ENCODE data around the gene PTGS2. TPM values are rescaled to one million over a fixed set of nuclear protein-coding genes. Genes with fewer than 3 reads are reported as not detected.

The PTGS2 gene
- polyA plus RNA-seq, 1 of the 3 experiments (the other 2 are of a cell fraction) = 6.3 TPM

- H3K27ac ChIP-seq (ENCODE audit: low read depth in 2 of 2, low read length in 1 of 2) = no peak overlapping the region
- no peaks in the 10 kb centered on the region for H4K20me1 ChIP-seq (ENCODE audit: insufficient read depth)
- H2AFZ ChIP-seq (ENCODE audit: low read depth) = no peak overlapping the region
- H3K9me3 ChIP-seq = no peaks in the 10 kb centered on the region
- H3K36me3 ChIP-seq (replicated peaks in 1 of 2; ENCODE audit: control insufficient read depth in 1 of 2, insufficient read depth in 2 of 2, low read length in 1 of 2) = no peaks in the 10 kb centered on the region
- no peaks in the 10 kb centered on the region for H3K79me2 ChIP-seq (ENCODE audit: insufficient read depth)
- H3K4me3 ChIP-seq (ENCODE audit: low read depth in 2 of 2, low read length in 1 of 2) = no peak overlapping the region
- no peak for DNase-seq
- ChIA-PET CTCF (no interaction called here), POLR2A (no interaction called here)
- H3F3A ChIP-seq (replicated peaks; ENCODE audit: insufficient read depth) = no peaks in the 10 kb centered on the region
- H3K9ac ChIP-seq = no peak overlapping the region
- no peak overlapping the region for H3K4me2 ChIP-seq
- H3K9me2 ChIP-seq = no peaks in the 10 kb centered on the region
- no peak for TF ChIP-seq CHD2 (IDR thresholded peaks at IDR 0.05; ENCODE audit: low read length, partially characterized antibody)
- no peak for TF ChIP-seq EZH2phosphoT487 (IDR thresholded peaks at IDR 0.05; ENCODE audit: borderline replicate concordance, low read depth)
- TF ChIP-seq IRF3 (IDR thresholded peaks at IDR 0.05; ENCODE audit: low read depth, low read length) = no peak
- no peak for TF ChIP-seq USF2 (IDR thresholded peaks at IDR 0.05; ENCODE audit: borderline replicate concordance, low read depth, low read length)
- no peak for TF ChIP-seq GABPA (IDR thresholded peaks at IDR 0.05; ENCODE audit: low read depth)
- no peak for TF ChIP-seq TCF12 (IDR thresholded peaks at IDR 0.05)
- TF ChIP-seq RFX5 (IDR thresholded peaks at IDR 0.05; ENCODE audit: low read length) = no peak
- no peak for TF ChIP-seq MXI1 (IDR thresholded peaks at IDR 0.05; ENCODE audit: low read depth, low read length)
- TF ChIP-seq TEAD4 (IDR thresholded peaks at IDR 0.05; ENCODE audit: borderline replicate concordance, insufficient read depth) = no peak
- no peak for TF ChIP-seq FOXJ3 (CRISPR knock-in tag; IDR thresholded peaks at IDR 0.05)
- WGBS (ENCODE audit: low lambda C conversion rate) = 23% methylated on average over 2 of the region's 2 CpGs
- H3K27me3 ChIP-seq (ENCODE audit: insufficient read depth) = no peaks in the 10 kb centered on the region
- no peaks in the 10 kb centered on the region for H3K4me1 ChIP-seq (ENCODE audit: control insufficient read depth in 1 of 2, insufficient read depth in 2 of 2, low read depth in 1 of 2, low read length in 1 of 2)
These were observed 22.7 kb downstream of the PTGS2 start for GRCh38 chr1:186657481-186657880.

- Histone ChIP-seq H3K79me2 (ENCODE audit: insufficient read depth) (no peaks in the 10 kb centered on the region), H3K4me1 (ENCODE audit: control insufficient read depth in 1 of 2, insufficient read depth in 2 of 2, low read depth in 1 of 2, low read length in 1 of 2) (no peaks in the 10 kb centered on the region), H3K4me3 (ENCODE audit: low read depth in 2 of 2, low read length in 1 of 2) (no peak overlapping the region), H3F3A (replicated peaks; ENCODE audit: insufficient read depth) (no peaks in the 10 kb centered on the region), H3K4me2 (no peak overlapping the region), H4K20me1 (ENCODE audit: insufficient read depth) (no peaks in the 10 kb centered on the region), H3K36me3 (replicated peaks in 1 of 2; ENCODE audit: control insufficient read depth in 1 of 2, insufficient read depth in 2 of 2, low read length in 1 of 2) (no peaks in the 10 kb centered on the region), H3K9me2 (no peaks in the 10 kb centered on the region), H3K9me3 (no peaks in the 10 kb centered on the region), H3K9ac (no peak overlapping the region), H2AFZ (ENCODE audit: low read depth) (peak overlapping the region; percentile 27; the same call in 1 of the 2 replicates), H3K27ac (ENCODE audit: low read depth in 2 of 2, low read length in 1 of 2) (no peak overlapping the region), H3K27me3 (ENCODE audit: insufficient read depth) (no peaks in the 10 kb centered on the region)
- WGBS (ENCODE audit: low lambda C conversion rate) = 45% methylated on average over 3 of the region's 3 CpGs
- CTCF ChIA-PET = no interaction called here
- POLR2A ChIA-PET = no interaction called here
- no peak for DNase-seq
- TF ChIP-seq MAX (IDR thresholded peaks at IDR 0.05; ENCODE audit: low read depth) = no peak
- TF ChIP-seq CTCF (IDR thresholded peaks at IDR 0.05) = no peak
- no peak for TF ChIP-seq FOXJ3 (CRISPR knock-in tag; IDR thresholded peaks at IDR 0.05)
- TF ChIP-seq TEAD4 (IDR thresholded peaks at IDR 0.05; ENCODE audit: borderline replicate concordance, insufficient read depth) = no peak
- no peak for TF ChIP-seq MEF2A (IDR thresholded peaks at IDR 0.05; ENCODE audit: borderline replicate concordance, low read depth)
- no peak for TF ChIP-seq USF2 (IDR thresholded peaks at IDR 0.05; ENCODE audit: borderline replicate concordance, low read depth, low read length)
- no peak for TF ChIP-seq TCF12 (IDR thresholded peaks at IDR 0.05)
- no peak for TF ChIP-seq ELF1 (IDR thresholded peaks at IDR 0.05)
- no peak for TF ChIP-seq RAD21 (IDR thresholded peaks at IDR 0.05; ENCODE audit: low read length)
- no peak for TF ChIP-seq PBX3 (IDR thresholded peaks at IDR 0.05)
- no peak for TF ChIP-seq FOSL2 (IDR thresholded peaks at IDR 0.05; ENCODE audit: borderline replicate concordance, low read depth)
- TF ChIP-seq FOXM1 (IDR thresholded peaks at IDR 0.05; ENCODE audit: low read depth) = no peak
- no peak for TF ChIP-seq GABPA (IDR thresholded peaks at IDR 0.05; ENCODE audit: low read depth)
- TF ChIP-seq NFIC (IDR thresholded peaks at IDR 0.05; ENCODE audit: borderline replicate concordance) = no peak
- no peak for TF ChIP-seq GATA2 (CRISPR knock-in tag; IDR thresholded peaks at IDR 0.05)
- no peak for TF ChIP-seq MXI1 (IDR thresholded peaks at IDR 0.05; ENCODE audit: low read depth, low read length)
These were observed 24.3 kb downstream of the PTGS2 start for GRCh38 chr1:186655876-186656275.

All from SK-N-SH (cell line).